HS-27A (cell line): ENCODE measurements around the gene PRCC.
"Not testable (repeated sequence)": the region's sequence is repeated elsewhere in the genome, so short reads cannot be mapped to it uniquely, and the experiment has no call there.

ENCODE experiments used
- DNase-seq: peaks from one replicate; pipeline ENCODE4 v3.0.0-alpha.2; 2012; ENCODE audit warnings: low read depth, missing footprints

Gene PRCC

GRCh38 chr1:156765136-156765535, 2.2 kb upstream of the PRCC start:
- not testable (repeated sequence) for DNase-seq

- no peak for DNase-seq
These were observed 1.7 kb upstream of the PRCC start for GRCh38 chr1:156765666-156766065.

DNA sequence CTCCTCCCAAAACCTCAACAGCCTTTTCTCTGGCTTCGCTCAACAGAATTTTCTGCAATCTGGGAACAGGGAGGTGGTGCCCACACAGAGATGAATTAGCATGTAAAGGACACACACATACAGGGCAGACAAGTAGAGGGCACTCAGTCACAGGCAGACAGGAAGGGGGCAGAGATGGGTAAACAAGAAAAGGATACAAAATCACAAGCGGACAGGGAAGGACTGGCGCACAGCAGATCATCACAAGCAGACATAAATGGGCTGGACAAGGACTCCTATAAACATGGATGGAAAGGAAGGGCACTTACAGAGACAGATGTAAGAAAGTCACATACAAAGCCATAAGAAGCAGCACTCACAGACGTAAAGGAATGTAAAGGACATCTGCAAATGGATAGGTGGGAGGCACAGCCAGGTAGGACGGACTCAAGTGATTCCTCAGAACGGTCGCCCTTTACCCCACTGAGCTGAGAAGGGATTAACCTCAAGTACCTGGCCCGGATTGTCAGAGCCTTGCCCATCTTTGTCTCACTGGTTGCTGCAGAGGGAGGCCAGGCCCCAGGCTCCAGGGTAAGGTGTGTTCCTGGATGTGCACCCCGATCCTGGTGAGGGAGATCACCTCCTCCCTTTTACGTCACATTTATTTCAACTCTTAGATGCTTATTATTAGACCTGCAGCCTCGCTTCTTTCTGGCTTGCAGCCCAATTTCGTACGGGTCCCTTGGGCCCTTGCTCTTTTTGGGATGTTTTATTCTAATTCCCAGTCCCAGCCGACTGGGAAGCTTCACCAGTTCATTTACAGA, 836 bp upstream of the PRCC start:
- DNase-seq: no peak

DNA sequence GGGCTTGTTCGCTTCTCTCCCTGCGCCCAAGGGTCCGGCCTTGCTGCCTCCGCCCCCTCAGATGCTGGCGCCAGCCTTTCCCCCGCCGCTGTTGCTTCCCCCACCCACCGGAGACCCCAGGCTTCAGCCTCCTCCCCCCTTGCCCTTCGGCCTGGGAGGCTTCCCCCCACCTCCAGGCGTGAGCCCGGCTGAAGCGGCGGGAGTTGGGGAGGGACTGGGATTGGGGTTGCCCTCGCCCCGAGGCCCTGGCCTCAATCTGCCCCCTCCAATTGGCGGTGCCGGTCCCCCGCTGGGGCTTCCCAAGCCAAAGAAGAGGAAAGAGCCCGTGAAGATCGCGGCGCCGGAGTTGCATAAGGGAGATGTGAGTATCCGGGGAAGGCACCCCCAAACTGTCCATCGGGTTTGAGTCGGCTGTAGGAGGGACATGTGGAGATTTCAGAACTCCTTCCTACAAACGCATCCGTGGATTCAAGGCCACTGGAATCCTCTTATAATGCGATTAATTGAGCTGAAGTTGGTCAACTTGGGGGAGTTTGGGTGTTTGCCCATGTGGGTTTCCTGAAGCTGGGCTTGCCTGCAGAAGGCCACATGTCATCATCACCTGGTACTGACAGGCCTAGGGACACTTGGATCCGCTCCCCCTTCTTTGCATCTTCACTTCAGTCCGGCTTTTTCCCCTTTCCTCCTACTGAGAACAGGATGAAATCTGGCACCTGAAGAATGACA, 707 bp downstream of the PRCC start:
- DNase-seq: no peak

GRCh38 chr1:156768610-156769295, 1.4 kb downstream of the PRCC start:
- DNase-seq: no peak

DNA sequence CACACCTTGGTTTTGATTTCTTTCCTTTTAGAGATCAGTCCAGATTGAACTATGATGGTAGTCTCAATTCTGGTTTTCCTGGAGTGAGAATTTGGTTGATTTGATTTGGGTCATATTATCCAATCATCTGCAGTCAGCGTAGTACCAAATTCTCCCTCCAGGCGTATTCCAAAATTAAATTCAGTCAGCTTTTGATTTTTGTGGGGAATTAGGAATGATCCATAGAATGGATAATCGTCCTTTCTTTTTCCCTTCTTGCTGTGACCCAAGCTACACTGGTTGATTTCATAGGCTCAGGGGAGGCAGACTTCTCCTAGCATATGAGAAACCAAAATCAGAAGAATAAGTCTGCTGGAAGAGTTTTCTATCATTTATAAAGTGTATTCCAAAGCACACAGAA, 4.9 kb downstream of the PRCC start:
- no peak for DNase-seq

GRCh38 chr1:156772728-156773497, 5.6 kb downstream of the PRCC start:
- no peak for DNase-seq

GRCh38 chr1:156773607-156774006, 6.3 kb downstream of the PRCC start:
- DNase-seq: no peak

GRCh38 chr1:156775799-156776198, 8.5 kb downstream of the PRCC start:
- DNase-seq: no peak

DNA sequence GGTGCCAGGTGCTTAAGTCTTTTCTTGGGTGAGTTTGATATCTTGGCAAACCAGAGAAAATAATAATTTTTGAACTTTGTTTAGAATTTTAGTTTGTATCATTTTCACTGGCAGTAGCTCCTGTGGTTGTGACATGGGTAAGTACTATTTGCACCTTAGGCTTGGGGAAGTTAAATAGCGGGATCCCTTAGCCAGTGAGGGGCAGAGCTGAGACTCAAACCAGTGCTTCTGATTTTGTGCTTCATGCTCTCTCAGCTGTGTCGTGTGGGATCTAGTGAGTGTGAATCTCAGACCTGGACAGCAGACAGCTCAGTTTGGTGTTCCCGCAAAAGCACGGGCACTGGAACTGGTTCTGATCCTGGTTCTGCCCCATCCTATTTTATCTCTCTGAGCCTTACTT, 9.6 kb downstream of the PRCC start:
- DNase-seq: no peak

GRCh38 chr1:156777573-156777972, 10.2 kb downstream of the PRCC start:
- DNase-seq: no peak

- no peak for DNase-seq
These were observed 14.4 kb downstream of the PRCC start for GRCh38 chr1:156781585-156782186.

DNA sequence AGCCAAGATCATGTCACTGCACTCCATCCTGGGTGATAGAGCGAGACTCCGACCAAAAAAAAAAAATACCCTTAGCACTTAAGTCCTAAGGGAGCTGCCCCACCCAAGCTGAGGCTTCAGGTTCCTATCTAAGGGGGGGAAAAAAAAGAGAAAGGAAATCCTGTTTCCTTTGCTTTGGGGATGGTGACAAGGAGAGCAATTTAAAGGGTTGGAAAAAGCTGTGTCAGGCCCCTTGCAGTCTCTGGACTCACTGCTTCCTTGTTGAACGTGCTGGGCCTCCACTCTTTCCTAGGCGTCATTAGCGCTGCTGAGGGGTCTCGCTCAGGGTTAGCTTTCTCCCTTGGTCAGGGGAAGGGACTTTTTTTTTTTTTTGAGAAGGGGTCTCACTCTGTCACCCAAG, 18.1 kb downstream of the PRCC start:
- no peak for DNase-seq

GRCh38 chr1:156786640-156787039, 19.3 kb downstream of the PRCC start:
- DNase-seq: no peak

DNA sequence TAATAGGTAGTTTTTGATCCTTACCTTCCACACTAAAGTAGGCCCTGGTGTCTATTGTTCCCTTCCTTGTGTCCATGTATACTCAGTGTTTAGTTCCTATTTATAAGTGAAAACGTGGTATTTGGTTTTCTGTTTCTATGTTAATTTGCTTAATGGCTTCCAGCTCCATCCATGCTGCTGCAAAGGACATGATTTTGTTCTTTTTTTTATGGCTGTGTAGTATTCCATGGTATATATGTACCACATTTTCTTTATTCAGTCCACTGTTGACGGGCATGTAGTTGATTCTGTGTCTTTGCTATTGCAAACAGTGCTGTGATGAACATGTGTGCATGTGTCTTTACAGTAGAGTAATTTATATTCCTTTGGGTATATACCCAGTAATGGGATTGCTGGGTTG, 20.8 kb downstream of the PRCC start:
- no peak for DNase-seq

DNA sequence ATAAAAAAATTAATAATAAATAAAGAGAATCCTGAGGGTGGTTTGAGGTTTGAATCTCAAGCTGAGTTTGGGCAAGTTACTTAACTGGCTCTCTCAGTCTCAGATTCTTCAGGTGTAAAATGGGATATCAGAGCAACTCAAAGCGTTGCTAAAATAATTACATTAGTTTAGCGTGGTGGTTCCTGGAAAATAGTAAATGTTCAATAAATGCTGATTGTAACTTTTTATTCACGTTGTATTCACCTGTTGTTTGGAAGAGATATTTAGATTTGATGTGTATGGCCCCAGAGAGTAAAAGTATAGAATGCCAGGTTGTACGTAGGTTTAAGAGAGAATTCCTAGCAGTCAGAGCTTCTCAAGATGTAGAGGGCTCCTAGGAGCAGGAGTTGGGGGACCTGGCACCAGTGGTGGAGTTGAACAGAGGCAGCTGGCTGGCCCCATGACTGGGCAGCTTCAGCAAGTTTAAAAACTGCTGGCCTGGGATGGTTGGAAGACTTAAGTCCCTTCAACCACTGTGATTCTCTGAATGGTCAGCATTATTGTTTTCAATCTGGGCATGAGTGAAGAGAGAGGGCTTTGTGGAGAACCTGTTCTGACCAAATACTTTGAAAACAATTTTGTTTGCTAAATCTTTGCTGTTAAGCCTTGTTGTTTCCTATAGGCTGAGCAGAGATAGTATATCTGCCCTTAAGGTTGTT, 22.4 kb downstream of the PRCC start:
- no peak for DNase-seq

DNA sequence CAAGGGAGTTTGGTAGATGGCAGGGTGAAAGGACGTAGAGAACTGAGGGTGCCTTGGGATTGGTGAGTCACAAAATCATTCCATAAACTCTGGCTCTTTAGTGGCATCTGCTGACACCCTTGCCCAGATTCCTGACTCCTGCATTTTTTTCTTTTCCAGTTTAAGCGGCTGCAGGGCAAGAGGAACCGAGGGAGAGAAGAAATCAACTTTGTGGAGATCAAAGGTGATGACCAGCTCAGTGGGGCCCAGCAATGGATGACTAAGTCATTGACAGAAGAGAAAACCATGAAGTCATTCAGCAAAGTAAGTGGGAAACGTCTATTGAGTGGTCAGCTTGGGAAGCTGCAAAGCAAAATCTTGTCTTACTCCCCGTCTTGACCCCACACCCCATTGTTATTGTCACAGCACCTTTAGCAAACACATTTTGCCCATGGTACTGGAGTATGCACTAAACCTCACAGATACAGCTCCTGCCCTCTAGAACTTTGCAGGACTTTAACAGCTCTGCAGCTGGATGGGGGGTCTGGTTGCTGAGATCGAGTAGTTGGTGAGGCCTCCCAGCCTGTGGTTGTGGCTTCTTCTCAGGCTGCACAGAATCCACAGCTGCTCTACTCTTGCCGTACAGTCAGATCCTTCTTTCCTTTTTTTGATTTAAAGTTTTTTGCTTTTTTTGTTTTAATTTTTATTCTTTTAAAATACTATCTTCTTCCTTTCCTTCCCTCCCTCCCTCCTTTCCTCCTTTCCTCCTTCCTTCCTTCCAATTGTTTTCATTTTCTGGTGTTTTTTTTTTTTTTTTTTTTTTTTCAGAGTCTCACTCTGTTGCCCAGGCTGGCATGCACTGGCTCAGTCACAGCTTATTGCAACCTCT, 27.4 kb downstream of the PRCC start:
- no peak for DNase-seq

DNA sequence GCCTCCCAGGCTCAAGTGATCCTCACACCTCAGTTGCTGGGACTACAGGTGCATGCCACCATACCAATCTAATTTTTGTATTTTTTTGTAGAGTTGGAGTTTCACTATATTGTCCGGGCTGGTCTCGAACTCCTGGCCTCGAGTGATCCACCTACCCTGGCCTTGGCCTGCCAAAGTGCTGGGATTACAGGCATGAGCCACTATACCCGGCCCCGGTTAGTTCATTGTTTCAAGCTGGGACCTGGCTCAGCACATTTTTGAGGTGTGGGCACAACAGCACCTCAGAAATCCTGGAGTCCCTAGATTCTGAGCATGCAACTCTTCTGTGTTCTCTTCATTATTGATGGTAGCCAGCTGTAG, 28.0 kb downstream of the PRCC start:
- no peak for DNase-seq

DNA sequence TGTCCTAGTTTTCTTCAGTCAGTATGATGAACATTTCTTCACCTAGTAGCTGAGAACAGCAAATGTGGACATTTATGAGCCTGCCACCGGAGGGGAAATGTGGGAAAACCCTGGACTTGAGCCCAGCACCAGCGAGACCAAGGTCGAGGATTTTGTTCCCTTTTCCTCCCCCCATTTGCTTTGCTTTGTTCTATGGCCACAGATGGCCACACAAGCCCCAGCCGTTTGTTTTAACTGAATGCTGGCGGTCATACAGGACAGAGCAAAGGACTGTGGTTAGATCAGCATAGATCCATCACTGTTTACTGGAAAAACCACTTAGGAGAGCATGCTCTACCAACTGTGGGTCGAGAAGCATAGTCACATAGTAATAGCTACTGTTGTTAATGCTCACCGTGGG, 28.5 kb downstream of the PRCC start:
- no peak for DNase-seq

DNA sequence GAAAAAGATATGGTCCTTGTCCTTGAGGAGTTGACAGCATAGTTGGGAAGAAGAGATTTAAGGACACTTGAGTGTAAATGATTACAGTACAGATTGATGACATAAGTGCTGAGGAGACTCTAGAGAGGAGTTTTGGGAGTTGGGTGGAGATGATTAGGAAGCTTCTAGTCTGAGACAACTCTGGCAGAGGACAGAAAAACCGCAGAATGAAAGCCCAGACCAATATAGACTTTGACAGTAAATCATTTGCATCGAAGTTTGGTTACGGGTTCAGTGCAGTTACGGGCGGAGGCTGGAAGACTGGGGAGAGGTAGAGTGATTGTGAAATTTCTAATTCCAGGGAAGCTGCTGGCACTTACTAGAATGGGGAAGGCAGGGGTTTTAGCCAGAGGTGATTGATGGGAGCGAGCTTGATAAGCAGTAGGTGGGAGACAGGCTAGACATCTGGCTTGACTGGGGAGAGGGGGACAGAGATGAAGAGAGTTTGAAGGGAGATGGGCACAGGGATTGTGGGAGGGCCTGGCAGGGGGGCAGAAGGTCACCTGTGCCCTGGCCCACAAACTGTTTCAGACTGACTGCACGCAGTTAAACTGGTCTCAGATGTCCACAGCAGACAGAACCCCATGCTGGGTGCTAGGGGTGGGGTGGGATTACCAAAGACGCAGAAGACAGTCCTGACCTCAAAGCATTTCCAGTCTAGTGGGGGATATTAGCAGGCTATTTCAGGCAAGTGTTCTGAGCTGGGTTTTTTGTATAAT, 29.2 kb downstream of the PRCC start:
- DNase-seq: no peak
